CD8-positive, alpha-beta memory T cell (primary cell): Measurements from ENCODE around the gene PDE8A. TPM values are rescaled to one million over a fixed set of nuclear protein-coding genes. Genes with fewer than 3 reads are reported as not detected.

ENCODE experiments used
- CTCF ChIA-PET: fragments of 350-600 bp; sonication (Branson Sonifier 250); formaldehyde crosslinking; loops from one replicate; lab custom pipeline; 2021; ENCODE audit warnings: antibody characterized with exemption; lab: Charles Lee
- POLR2A ChIA-PET: fragments of 350-600 bp; sonication (Branson Sonifier 250); formaldehyde crosslinking; loops from one replicate; lab custom pipeline; 2021; ENCODE audit warnings: antibody characterized with exemption; lab: Charles Lee
- DNase-seq, 5 donors: peaks; one replicate each; pipeline versions ENCODE4 v3.0.0 to v3.0.0-alpha.2; 2020 to 2022; ENCODE audit warnings: mixed read lengths in 1 of 5
- H3K27ac ChIP-seq: one replicate; pipeline ENCODE4 v1.7.0; 2013; ENCODE audit warnings: low read depth, mild to moderate bottlenecking, low read length, moderate library complexity
- H3K27me3 ChIP-seq: 2 replicates; pipeline ENCODE4 v1.7.0; 2013; ENCODE audit warnings: low read length, mild to moderate bottlenecking; ENCODE audit not compliant: insufficient read depth, poor library complexity, severe bottlenecking
- H3K36me3 ChIP-seq: 2 replicates; pipeline ENCODE4 v1.7.0; 2013; ENCODE audit warnings: mild to moderate bottlenecking, low read length, moderate library complexity; ENCODE audit not compliant: insufficient read depth
- H3K4me1 ChIP-seq: 2 replicates; pipeline ENCODE4 v1.7.0; 2013; ENCODE audit warnings: mild to moderate bottlenecking, low read length, moderate library complexity; ENCODE audit not compliant: insufficient read depth
- H3K4me3 ChIP-seq: 2 replicates; pipeline ENCODE4 v1.7.0; 2013; ENCODE audit warnings: mild to moderate bottlenecking, low read length
- H3K9me3 ChIP-seq: 2 replicates; pipeline ENCODE4 v1.7.0; 2013; ENCODE audit warnings: mild to moderate bottlenecking, low read length
- H3K27ac Mint-ChIP-seq, 8 donors: one replicate each; pipeline ENCODE4 v1.8.0; 2020 to 2021; ENCODE audit warnings: mixed read lengths in 8 of 8, mild to moderate bottlenecking in 6 of 8, inconsistent platforms in 3 of 8, moderate library complexity in 3 of 8
- H3K27me3 Mint-ChIP-seq, 2 donors: one replicate each; pipeline ENCODE4 v1.8.0; 2020 to 2021; ENCODE audit warnings: mixed read lengths in 2 of 2, mild to moderate bottlenecking in 1 of 2, moderate library complexity in 1 of 2
- H3K36me3 Mint-ChIP-seq, 3 donors: one replicate each; pipeline ENCODE4 v1.8.0; 2020 to 2021; ENCODE audit warnings: mixed read lengths in 3 of 3, inconsistent platforms in 1 of 3, mild to moderate bottlenecking in 1 of 3
- H3K4me1 Mint-ChIP-seq, 3 donors: one replicate each; pipeline ENCODE4 v1.8.0; 2020 to 2021; ENCODE audit warnings: mixed read lengths in 3 of 3, inconsistent platforms in 1 of 3, mild to moderate bottlenecking in 1 of 3
- H3K4me3 Mint-ChIP-seq, 7 donors: one replicate each; pipeline ENCODE4 v1.8.0; 2020 to 2021; ENCODE audit warnings: mixed read lengths in 7 of 7, mild to moderate bottlenecking in 6 of 7, moderate library complexity in 4 of 7, inconsistent platforms in 2 of 7
- H3K9me3 Mint-ChIP-seq, 5 donors: one replicate each; pipeline ENCODE4 v1.8.0; 2020 to 2022; ENCODE audit warnings: mixed read lengths in 5 of 5, mild to moderate bottlenecking in 3 of 5, moderate library complexity in 2 of 5, inconsistent platforms in 1 of 5
- polyA plus RNA-seq: library from polyadenylated mRNA; unstranded; fragments of 300-500 nt; fragmentation: Illumina TruSeq; gene quantifications from one replicate; pipeline ENCODE4 v1.2.3, GENCODE V29; 2021
- total RNA-seq, 2 experiments: library from RNA; stranded (reverse); gene quantifications; one replicate each; pipeline ENCODE4 v1.2.3, GENCODE V29; 2021

The PDE8A gene
- total and polyA plus RNA-seq, 3 experiments from 2014 or later, result 4.4 to 17.6 (median 14.3) TPM

DNA sequence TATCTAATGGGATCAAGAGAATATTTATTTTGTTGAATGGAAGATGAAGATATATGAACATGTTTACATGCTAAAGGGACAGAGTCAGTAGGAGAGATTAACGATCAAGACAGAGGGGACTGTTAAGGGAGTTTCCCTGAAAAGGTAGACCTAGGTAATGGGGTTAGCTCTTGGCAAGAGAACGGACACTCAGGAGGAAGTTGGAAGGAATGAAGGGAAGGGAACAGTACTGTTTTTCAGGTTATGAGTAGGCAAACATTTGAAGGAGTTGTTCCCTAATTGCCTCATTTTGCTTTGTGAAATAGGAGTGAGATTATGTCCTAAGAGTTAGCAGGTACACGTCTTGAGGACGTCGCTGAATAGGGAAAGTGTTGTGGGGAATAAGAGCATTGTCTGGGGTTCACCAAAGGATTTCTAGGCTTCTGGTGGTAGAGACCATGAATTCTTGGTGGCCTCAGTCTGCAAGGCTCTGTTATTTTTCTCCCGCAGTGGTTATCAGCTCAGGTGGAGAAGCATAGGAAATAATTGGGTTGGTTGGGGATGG is 41.3 kb downstream of the PDE8A start:
- Histone ChIP-seq H3K27me3 (no peaks in the 10 kb centered on the region), H3K27ac (no peak overlapping the region), H3K4me3 (no peak overlapping the region), H3K9me3 (no peaks in the 10 kb centered on the region), H3K4me1 (peaks cover 20% of the 10 kb centered on the region), H3K36me3 (no peaks in the 10 kb centered on the region)
- no peaks in the 10 kb centered on the region for H3K9me3 Mint-ChIP-seq
- DNase-seq, result no peak
- peaks cover 53 to 58% (median 54%) of the 10 kb centered on the region in 3 donors for H3K4me1 Mint-ChIP-seq
- CTCF ChIA-PET, result interaction anchor here (1.2 kb wide), 1 partner anchor 12 kb away, joined by 3 read pairs; no protein-coding TSS in a partner anchor
- no peaks in the 10 kb centered on the region for H3K27me3 Mint-ChIP-seq
- peaks cover 0 to 3% (median 0%) of the 10 kb centered on the region in 3 donors for H3K36me3 Mint-ChIP-seq
- no peak overlapping the region for H3K4me3 Mint-ChIP-seq
- peak overlapping the region in 3 of 8 donors; percentile 33 to 61 (median 39) for H3K27ac Mint-ChIP-seq
- POLR2A ChIA-PET, result no interaction called here

DNA sequence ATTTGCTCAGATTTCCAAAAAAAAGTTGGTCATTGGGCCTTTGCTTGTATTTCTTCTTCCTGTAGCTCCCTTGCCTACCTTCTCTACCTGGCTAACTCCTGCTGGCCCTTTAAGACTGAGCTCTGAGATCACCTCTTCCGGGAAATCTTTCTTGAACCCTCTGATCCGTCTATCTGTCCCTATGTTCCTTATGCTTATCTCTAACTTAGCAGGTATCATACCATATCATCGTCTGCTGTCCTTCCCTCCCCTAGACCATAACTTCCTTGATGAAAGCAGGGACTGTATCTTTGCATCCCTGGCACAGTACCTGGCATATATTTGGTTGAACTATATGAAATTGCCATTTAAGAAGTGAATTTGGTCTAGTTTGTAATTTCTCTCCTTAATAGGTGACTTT is 42.3 kb downstream of the PDE8A start:
- ChIA-PET CTCF (no interaction called here), POLR2A (interaction anchor here (0.7 kb wide), 1 partner anchor 96 kb away, joined by 3 read pairs; no protein-coding TSS in a partner anchor)
- Mint-ChIP-seq H3K4me1 (peaks cover 55 to 58% (median 56%) of the 10 kb centered on the region in 3 donors), H3K9me3 (no peaks in the 10 kb centered on the region), H3K4me3 (peak overlapping the region in 3 of 7 donors; percentile 4 to 68 (median 54)), H3K27ac (peak overlapping the region in 5 of 8 donors; percentile 25 to 77 (median 57)), H3K27me3 (no peaks in the 10 kb centered on the region), H3K36me3 (peaks cover 0 to under 1% (median 0%) of the 10 kb centered on the region in 3 donors)
- Histone ChIP-seq H3K36me3 (no peaks in the 10 kb centered on the region), H3K9me3 (no peaks in the 10 kb centered on the region), H3K4me1 (peaks cover 20% of the 10 kb centered on the region), H3K4me3 (no peak overlapping the region), H3K27ac (no peak overlapping the region), H3K27me3 (no peaks in the 10 kb centered on the region)
- DNase-seq, result no peak

DNA sequence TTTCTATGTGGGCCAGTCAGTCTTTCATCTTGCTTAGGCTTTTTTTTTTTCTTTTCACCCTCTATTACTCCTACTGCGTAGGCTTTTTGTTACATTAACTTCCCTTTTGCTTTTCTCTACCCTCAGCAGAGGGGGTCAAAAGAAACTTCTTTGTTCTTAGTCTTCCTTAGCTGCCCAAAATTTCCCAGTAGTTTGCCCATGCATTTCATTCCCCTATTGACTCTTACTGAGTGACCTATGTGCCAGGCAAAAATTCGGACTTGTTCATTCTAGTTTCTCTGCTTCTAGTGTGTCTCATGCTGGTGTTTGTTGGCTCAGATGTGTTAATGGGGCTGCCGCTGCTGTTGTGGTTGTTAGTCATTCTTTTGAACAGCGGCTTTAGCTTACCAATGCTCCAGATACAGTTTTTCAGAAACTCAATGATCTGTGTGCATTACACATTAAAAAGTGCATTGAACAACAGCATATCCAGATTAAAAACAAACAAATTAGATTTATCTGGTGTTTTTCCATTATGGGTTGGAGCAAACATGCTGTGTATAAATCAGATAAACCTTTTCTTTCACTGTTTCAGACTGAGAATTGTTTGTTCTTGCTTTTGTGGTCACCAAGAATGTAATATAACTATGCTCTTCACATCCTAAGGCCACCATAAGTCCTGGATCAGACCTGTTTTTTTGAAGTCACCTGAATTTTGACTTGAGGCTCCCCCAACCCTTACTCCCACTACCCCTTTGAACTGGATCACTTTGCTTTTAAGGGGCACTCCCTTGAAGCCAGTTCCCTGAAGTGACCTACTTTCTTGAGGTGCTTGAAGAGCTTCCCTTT is 43.1 kb downstream of the PDE8A start:
- H3K36me3 Mint-ChIP-seq, result no peaks in the 10 kb centered on the region
- Histone ChIP-seq H3K4me1 (peaks cover 24% of the 10 kb centered on the region), H3K9me3 (no peaks in the 10 kb centered on the region), H3K27ac (no peak overlapping the region), H3K4me3 (no peak overlapping the region), H3K36me3 (no peaks in the 10 kb centered on the region), H3K27me3 (no peaks in the 10 kb centered on the region)
- ChIA-PET CTCF (no interaction called here), POLR2A (interaction anchor here (0.7 kb wide), 1 partner anchor 95 kb away, joined by 3 read pairs; no protein-coding TSS in a partner anchor)
- H3K9me3 Mint-ChIP-seq, result no peaks in the 10 kb centered on the region
- no peak for DNase-seq
- H3K4me3 Mint-ChIP-seq, result peak overlapping the region in 6 of 7 donors; percentile 4 to 68 (median 10)
- no peaks in the 10 kb centered on the region for H3K27me3 Mint-ChIP-seq
- peaks cover 58 to 62% (median 59%) of the 10 kb centered on the region in 3 donors for H3K4me1 Mint-ChIP-seq
- H3K27ac Mint-ChIP-seq, result peak overlapping the region in 7 of 8 donors; percentile 2 to 77 (median 57)

DNA sequence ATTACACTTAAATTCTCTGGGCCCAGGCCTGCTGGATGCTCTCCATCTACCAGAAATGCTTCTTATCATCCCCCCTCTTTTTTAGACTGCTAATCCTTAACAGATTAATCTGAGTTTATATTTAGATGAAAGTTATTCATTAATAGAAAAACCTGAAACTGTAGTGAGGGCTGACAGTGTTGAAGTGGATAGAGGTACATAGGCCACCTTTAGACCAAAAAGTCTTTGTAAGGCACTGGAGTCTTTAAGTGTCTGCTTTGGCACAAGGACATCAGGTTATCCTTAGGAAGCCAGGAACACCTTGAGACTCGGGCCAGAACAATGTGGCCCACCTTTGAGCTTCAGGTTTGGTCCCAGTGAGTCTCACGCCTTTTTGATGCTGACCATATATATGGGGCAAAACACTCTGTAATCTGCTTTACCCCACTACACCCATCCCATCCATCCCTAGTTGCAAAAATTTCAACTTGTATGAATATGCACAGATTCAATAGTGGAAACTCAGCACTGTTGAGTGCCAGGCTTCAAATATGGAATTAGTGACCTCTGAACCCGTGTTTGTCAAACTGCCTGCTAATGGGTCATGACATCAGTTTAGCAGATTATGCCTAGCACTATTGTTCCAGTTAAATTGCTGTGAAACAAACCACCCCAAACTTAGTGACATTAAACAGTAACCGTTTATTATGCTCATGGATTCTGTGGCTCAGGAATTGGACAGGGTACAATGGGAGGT is 44.0 kb downstream of the PDE8A start:
- H3K27ac Mint-ChIP-seq, result peak overlapping the region in 3 of 8 donors; percentile 26 to 66 (median 45)
- peak overlapping the region in 1 of 7 donors; percentile 37 for H3K4me3 Mint-ChIP-seq
- DNase-seq, result no peak
- Histone ChIP-seq H3K27me3 (no peaks in the 10 kb centered on the region), H3K36me3 (no peaks in the 10 kb centered on the region), H3K4me1 (peaks cover 34% of the 10 kb centered on the region), H3K4me3 (no peak overlapping the region), H3K27ac (no peak overlapping the region), H3K9me3 (no peaks in the 10 kb centered on the region)
- ChIA-PET POLR2A (no interaction called here), CTCF (no interaction called here)
- no peaks in the 10 kb centered on the region for H3K9me3 Mint-ChIP-seq
- no peaks in the 10 kb centered on the region for H3K27me3 Mint-ChIP-seq
- H3K4me1 Mint-ChIP-seq, result peaks cover 63 to 66% (median 65%) of the 10 kb centered on the region in 3 donors
- no peaks in the 10 kb centered on the region for H3K36me3 Mint-ChIP-seq

DNA sequence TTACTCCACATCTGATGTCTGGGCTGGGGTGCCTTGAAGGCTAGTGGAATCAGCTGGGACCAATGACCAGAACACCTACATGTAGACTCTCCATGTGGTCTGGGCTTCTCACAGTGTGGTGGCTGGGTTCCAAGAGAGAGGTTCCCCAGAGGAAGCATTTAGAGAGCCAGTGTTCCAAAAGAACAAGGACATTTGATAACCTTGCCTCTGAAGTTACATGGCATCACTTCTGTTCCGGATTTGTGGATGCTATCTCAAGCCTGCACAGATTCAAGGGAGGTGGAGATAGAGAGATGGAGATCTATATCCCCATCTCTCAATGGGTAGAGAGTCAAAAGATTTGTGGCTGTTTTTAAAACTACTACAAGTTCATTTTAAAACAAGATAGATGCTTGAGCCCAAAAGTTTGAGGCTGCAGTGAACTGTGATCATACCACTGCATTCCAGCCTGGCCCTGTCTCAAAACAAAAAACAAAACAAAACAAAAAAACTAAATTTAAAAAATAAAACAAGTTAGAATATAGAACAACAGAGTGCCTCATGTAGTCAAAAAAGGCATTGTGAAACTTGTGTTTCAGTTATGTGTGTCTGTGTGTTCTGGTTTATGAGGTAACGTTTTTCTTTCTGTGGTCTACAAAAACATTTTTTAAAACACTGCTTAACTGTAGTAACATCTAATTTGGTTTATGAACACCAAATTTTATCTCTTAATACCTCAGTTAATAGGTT is 44.8 kb downstream of the PDE8A start:
- H3K36me3 ChIP-seq, result no peaks in the 10 kb centered on the region
- H3K4me1 ChIP-seq, result peaks cover 39% of the 10 kb centered on the region
- H3K9me3 ChIP-seq, result no peaks in the 10 kb centered on the region
- H3K27ac Mint-ChIP-seq, result peak overlapping the region in 6 of 8 donors; percentile 21 to 70 (median 54)
- POLR2A ChIA-PET, result no interaction called here
- no peaks in the 10 kb centered on the region for H3K27me3 Mint-ChIP-seq
- H3K4me3 Mint-ChIP-seq, result peak overlapping the region in 1 of 7 donors; percentile 37
- no peaks in the 10 kb centered on the region for H3K9me3 Mint-ChIP-seq
- H3K4me1 Mint-ChIP-seq, result peaks cover 68 to 72% (median 71%) of the 10 kb centered on the region in 3 donors
- DNase-seq, result no peak
- H3K4me3 ChIP-seq, result no peak overlapping the region
- H3K36me3 Mint-ChIP-seq, result no peaks in the 10 kb centered on the region
- no peaks in the 10 kb centered on the region for H3K27me3 ChIP-seq
- no peak overlapping the region for H3K27ac ChIP-seq
- CTCF ChIA-PET, result no interaction called here

DNA sequence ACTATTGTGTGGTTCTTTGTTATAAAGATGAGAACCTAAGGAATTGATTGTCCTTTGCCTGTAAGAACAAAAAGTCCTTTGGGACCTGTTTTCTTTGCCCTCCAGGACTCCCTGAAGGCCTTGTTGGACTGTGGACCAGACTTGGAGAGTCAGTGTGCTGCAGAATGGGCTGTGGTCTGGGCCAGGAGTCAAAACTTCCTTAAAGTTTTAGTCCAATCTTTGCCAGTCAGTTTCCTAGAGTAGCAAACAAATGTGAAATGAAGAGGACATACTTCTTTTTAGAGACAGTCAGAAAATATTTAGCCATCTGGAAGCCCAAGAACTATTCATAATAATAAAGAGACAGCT is 45.4 kb downstream of the PDE8A start:
- H3K4me1 ChIP-seq, result peaks cover 44% of the 10 kb centered on the region
- H3K27ac Mint-ChIP-seq, result peak overlapping the region in 5 of 8 donors; percentile 15 to 69 (median 21)

DNA sequence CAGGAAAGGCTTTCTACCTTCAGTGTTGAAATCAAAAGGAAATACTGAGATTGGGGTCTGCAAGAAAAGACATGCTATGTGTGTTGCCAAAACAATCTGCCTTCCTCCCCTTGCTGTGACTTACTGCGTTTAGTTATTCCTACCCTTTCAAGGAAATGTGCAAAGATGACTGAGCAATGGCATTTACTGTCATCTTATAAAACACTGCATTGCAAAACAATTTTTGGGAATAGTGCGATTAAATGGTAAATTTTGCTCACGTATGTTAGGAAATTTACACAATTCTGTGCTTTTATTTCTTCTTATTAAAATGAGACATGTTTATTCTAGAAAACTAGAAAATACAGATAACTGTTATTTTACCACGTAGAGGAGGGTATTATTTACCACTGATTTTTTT is 45.8 kb downstream of the PDE8A start:
- Mint-ChIP-seq H3K27me3 (no peaks in the 10 kb centered on the region), H3K9me3 (no peaks in the 10 kb centered on the region), H3K27ac (peak overlapping the region in 2 of 8 donors; percentile 21 to 25), H3K36me3 (no peaks in the 10 kb centered on the region), H3K4me3 (peak overlapping the region in 1 of 7 donors; percentile 3), H3K4me1 (peaks cover 73 to 81% (median 76%) of the 10 kb centered on the region in 3 donors)
- ChIA-PET CTCF (no interaction called here), POLR2A (no interaction called here)
- no peaks in the 10 kb centered on the region for H3K9me3 ChIP-seq
- no peak overlapping the region for H3K27ac ChIP-seq
- no peaks in the 10 kb centered on the region for H3K36me3 ChIP-seq
- no peak overlapping the region for H3K4me3 ChIP-seq
- no peak for DNase-seq
- no peaks in the 10 kb centered on the region for H3K27me3 ChIP-seq
- H3K4me1 ChIP-seq, result peaks cover 48% of the 10 kb centered on the region

More for the DNA sequence above, 45.4 kb downstream of the PDE8A start:
- Mint-ChIP-seq H3K9me3 (no peaks in the 10 kb centered on the region), H3K4me1 (peaks cover 70 to 78% (median 74%) of the 10 kb centered on the region in 3 donors), H3K36me3 (no peaks in the 10 kb centered on the region), H3K27me3 (no peaks in the 10 kb centered on the region), H3K4me3 (peak overlapping the region in 2 of 7 donors; percentile 5 to 24)
- ChIA-PET POLR2A (no interaction called here), CTCF (no interaction called here)
- no peak for DNase-seq
- Histone ChIP-seq H3K36me3 (no peaks in the 10 kb centered on the region), H3K9me3 (no peaks in the 10 kb centered on the region), H3K27me3 (no peaks in the 10 kb centered on the region), H3K27ac (no peak overlapping the region), H3K4me3 (no peak overlapping the region)
